Measurements from ENCODE around the gene MORC4. TPM values are rescaled to one million over a fixed set of nuclear protein-coding genes. Genes with fewer than 3 reads are reported as not detected.

MORC4 gene
- total RNA-seq, 1 donor from 2014 or later: 23.5 TPM

DNA sequence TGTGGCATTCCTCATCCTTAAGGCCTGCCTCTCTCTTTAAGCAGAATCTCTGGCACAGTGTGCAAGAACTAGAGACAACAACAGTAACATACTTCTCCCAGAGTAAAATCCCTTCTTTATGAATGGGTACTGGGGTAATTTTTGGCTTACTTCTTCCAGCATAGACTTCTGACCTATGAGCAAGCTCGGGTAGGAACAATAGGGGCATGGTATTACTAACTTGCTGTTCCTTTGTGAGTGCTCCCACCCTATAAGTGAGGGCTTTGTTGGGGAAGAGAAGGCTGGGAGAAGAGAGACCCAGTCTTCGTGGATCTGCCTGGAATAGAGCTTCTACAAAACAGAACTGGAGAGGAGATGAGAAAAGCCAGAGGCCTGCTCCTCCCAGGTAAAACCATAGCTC, 49.6 kb downstream of the MORC4 start:
- H3K36me3 Mint-ChIP-seq (ENCODE audit: unreplicated experiment): no peaks in the 10 kb centered on the region
- H3K4me1 Mint-ChIP-seq (ENCODE audit: unreplicated experiment): peaks cover 13% of the 10 kb centered on the region
- no peak overlapping the region for H3K4me3 Mint-ChIP-seq (ENCODE audit: unreplicated experiment)
- H3K27me3 Mint-ChIP-seq (ENCODE audit: unreplicated experiment): no peaks in the 10 kb centered on the region
- TF ChIP-seq, protein P1, sequence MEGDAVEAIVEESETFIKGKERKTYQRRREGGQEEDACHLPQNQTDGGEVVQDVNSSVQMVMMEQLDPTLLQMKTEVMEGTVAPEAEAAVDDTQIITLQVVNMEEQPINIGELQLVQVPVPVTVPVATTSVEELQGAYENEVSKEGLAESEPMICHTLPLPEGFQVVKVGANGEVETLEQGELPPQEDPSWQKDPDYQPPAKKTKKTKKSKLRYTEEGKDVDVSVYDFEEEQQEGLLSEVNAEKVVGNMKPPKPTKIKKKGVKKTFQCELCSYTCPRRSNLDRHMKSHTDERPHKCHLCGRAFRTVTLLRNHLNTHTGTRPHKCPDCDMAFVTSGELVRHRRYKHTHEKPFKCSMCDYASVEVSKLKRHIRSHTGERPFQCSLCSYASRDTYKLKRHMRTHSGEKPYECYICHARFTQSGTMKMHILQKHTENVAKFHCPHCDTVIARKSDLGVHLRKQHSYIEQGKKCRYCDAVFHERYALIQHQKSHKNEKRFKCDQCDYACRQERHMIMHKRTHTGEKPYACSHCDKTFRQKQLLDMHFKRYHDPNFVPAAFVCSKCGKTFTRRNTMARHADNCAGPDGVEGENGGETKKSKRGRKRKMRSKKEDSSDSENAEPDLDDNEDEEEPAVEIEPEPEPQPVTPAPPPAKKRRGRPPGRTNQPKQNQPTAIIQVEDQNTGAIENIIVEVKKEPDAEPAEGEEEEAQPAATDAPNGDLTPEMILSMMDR (IDR thresholded peaks at IDR 0.05): no peak
- H3K27ac Mint-ChIP-seq (ENCODE audit: unreplicated experiment): no peak overlapping the region
- H3K9me3 Mint-ChIP-seq (ENCODE audit: unreplicated experiment): no peaks in the 10 kb centered on the region
- no peak for DNase-seq (ENCODE audit: extremely low spot score, unreplicated experiment)

DNA sequence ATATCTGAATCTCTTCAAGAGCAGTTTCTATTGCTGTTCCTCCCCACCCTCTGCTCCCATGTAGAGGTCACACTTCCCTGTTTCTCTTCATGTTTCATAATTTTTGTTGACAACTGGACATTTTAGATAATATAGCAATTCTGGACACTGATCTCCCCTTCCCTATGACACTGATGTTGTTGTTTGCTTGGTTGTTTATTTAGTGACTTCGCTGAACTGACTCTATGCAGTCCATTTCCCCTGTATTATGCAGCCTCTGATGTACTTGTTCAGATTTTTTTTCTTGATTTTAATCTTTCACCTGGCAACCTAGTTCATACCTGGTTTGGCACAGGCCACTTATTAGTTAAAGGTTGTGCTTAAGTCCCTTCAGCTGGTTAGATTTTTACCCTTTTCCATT, 50.6 kb downstream of the MORC4 start:
- Mint-ChIP-seq H3K9me3 (ENCODE audit: unreplicated experiment) (no peaks in the 10 kb centered on the region), H3K36me3 (ENCODE audit: unreplicated experiment) (peaks cover 4% of the 10 kb centered on the region), H3K4me3 (ENCODE audit: unreplicated experiment) (no peak overlapping the region), H3K27ac (ENCODE audit: unreplicated experiment) (no peak overlapping the region), H3K4me1 (ENCODE audit: unreplicated experiment) (peaks cover 3% of the 10 kb centered on the region), H3K27me3 (ENCODE audit: unreplicated experiment) (no peaks in the 10 kb centered on the region)
- no peak for DNase-seq (ENCODE audit: extremely low spot score, unreplicated experiment)
- TF ChIP-seq, protein P1 (IDR thresholded peaks at IDR 0.05): no peak

DNA sequence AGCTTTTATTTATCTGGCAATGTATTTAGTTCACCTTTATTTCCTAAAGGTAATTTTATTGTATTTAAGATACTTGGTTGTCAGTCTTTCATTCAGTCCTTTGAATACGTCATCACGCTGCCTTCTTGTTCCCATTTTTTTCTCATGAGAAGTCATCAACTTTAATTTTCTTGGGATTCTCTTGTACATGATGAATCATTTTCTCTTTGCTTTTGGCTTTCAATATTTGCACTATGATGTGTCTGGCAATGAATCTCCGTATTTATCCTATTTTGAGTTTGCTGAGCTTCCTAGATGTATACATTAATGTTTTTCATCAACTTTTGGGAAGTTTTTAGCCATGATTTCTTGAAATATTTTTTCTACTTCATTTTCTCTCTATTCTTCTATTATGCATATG, 51.4 kb downstream of the MORC4 start:
- no peak overlapping the region for H3K4me3 Mint-ChIP-seq (ENCODE audit: unreplicated experiment)
- no peak overlapping the region for H3K27ac Mint-ChIP-seq (ENCODE audit: unreplicated experiment)
- no peaks in the 10 kb centered on the region for H3K27me3 Mint-ChIP-seq (ENCODE audit: unreplicated experiment)
- no peak for DNase-seq (ENCODE audit: extremely low spot score, unreplicated experiment)
- TF ChIP-seq, protein P1 (IDR thresholded peaks at IDR 0.05): no peak
- peaks cover 4% of the 10 kb centered on the region for H3K36me3 Mint-ChIP-seq (ENCODE audit: unreplicated experiment)
- no peaks in the 10 kb centered on the region for H3K4me1 Mint-ChIP-seq (ENCODE audit: unreplicated experiment)
- H3K9me3 Mint-ChIP-seq (ENCODE audit: unreplicated experiment): no peaks in the 10 kb centered on the region

DNA sequence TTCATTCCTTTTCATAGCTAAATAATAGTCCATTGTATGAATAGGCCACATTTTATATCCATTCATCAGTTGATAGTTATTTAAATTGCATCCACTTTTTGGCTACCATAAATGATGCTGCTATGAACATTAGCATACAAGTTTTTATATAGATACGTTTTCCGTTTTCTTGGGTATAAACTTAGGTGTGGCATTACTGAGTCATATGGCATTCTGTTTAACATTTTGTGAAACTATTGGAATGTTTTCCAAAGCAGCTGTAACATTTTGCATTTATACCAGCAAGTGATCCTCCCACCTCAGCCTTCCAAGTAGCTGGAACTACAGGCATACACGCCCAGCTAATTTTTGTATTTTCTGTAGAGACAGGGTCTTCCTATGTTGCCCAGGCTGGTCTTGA, 53.5 kb downstream of the MORC4 start:
- H3K27me3 Mint-ChIP-seq (ENCODE audit: unreplicated experiment): no peaks in the 10 kb centered on the region

DNA sequence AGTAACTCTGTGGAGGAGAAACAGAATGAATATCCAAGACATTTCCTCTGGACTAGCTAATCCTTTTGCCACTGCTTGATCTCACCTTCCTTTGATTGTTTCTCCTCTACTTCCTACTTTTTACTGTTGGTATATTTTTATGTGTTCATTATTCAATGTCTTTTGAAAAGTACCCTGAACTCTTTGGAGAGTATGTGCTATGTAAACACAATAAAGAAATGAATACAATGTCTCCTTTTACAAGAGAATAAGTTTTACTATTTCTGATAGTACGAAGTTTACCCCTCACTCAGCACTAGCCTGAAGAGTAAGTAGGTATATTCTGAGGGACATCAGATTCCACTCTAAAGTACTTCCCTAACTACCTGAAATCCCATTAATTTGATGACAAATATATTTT, 59.9 kb downstream of the MORC4 start:
- no peaks in the 10 kb centered on the region for H3K9me3 Mint-ChIP-seq (ENCODE audit: unreplicated experiment)
- H3K27ac Mint-ChIP-seq (ENCODE audit: unreplicated experiment): no peak overlapping the region
- no peaks in the 10 kb centered on the region for H3K27me3 Mint-ChIP-seq (ENCODE audit: unreplicated experiment)
- DNase-seq (ENCODE audit: extremely low spot score, unreplicated experiment): no peak
- peaks cover 4% of the 10 kb centered on the region for H3K4me1 Mint-ChIP-seq (ENCODE audit: unreplicated experiment)
- TF ChIP-seq, protein P1 (IDR thresholded peaks at IDR 0.05): no peak
- no peak overlapping the region for H3K4me3 Mint-ChIP-seq (ENCODE audit: unreplicated experiment)
- peaks cover 13% of the 10 kb centered on the region for H3K36me3 Mint-ChIP-seq (ENCODE audit: unreplicated experiment)

More for the DNA sequence above, 53.5 kb downstream of the MORC4 start:
- Mint-ChIP-seq H3K27ac (ENCODE audit: unreplicated experiment) (no peak overlapping the region), H3K4me1 (ENCODE audit: unreplicated experiment) (no peaks in the 10 kb centered on the region), H3K36me3 (ENCODE audit: unreplicated experiment) (peaks cover 11% of the 10 kb centered on the region), H3K4me3 (ENCODE audit: unreplicated experiment) (no peak overlapping the region), H3K9me3 (ENCODE audit: unreplicated experiment) (no peaks in the 10 kb centered on the region)
- TF ChIP-seq, protein P1 (IDR thresholded peaks at IDR 0.05): no peak
- DNase-seq (ENCODE audit: extremely low spot score, unreplicated experiment): no peak

Measured in osteocyte (in vitro differentiated cells).